Globus pallidus (tissue), 1 donor: ENCODE measurements around the gene SSTR5.

ENCODE experiments used
- DNase-seq: peaks from one replicate; pipeline ENCODE4 v3.0.0-alpha.2; 2015; ENCODE audit warnings: low spot score

The SSTR5 gene

DNA sequence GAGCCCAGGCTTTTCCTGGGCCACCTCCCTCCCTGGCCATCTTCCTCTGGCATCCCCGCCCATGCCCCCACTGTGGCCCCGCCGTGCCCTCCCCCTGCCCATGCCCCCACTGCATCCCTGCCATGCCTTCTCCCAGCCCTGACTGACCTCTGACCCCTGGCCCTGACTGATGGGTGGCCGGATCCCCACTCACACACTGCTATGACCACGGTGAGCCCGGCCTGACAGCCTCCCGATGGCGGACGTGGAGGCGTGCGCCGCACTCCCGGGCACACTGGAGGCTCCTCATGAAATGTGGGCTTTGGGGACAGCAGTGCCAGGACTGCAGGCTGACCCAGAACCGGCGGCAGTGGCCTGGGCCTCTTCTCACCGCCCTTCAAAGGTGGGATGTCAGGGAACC, 34.1 kb downstream of the SSTR5 start:
- no peak for DNase-seq

DNA sequence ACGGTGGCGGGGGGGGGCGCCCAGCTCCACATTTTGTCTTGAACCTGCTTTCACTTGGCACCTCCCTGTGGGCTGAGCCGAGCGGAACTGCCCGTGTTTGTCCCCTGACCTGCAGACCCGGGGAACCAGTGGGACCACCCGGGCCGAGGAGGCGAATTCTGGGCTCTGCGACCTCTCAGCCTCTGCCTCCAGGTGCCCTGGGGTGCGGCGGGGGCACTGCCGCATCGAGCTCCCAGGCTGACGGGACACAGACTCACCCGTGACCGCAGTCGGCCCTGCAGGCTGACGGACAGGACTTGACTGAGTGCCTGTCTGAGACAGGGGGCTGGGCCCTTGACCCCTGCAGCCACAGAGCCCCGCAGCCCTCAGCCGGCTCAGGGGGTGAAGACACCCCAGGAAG, 34.6 kb downstream of the SSTR5 start:
- no peak for DNase-seq

DNA sequence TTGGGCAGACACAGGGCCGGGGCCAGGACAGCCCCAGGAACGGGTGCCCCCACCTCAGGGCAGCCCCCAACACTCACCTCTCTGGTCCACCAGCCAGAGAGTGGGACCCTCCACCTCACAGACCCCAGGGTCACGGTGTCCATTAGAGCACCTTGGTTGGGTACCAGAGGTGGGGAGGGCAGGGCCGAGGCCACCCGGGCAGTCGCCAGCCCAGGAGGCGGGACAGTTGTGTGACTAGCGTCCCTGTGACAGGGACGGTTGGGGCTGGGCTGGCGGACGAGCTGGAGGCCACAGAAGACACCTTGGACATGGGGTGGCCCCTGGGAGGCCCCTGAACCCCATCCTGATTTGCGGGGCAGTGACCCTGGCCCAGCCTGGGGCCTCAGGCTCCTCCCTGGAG, 35.2 kb downstream of the SSTR5 start:
- no peak for DNase-seq

DNA sequence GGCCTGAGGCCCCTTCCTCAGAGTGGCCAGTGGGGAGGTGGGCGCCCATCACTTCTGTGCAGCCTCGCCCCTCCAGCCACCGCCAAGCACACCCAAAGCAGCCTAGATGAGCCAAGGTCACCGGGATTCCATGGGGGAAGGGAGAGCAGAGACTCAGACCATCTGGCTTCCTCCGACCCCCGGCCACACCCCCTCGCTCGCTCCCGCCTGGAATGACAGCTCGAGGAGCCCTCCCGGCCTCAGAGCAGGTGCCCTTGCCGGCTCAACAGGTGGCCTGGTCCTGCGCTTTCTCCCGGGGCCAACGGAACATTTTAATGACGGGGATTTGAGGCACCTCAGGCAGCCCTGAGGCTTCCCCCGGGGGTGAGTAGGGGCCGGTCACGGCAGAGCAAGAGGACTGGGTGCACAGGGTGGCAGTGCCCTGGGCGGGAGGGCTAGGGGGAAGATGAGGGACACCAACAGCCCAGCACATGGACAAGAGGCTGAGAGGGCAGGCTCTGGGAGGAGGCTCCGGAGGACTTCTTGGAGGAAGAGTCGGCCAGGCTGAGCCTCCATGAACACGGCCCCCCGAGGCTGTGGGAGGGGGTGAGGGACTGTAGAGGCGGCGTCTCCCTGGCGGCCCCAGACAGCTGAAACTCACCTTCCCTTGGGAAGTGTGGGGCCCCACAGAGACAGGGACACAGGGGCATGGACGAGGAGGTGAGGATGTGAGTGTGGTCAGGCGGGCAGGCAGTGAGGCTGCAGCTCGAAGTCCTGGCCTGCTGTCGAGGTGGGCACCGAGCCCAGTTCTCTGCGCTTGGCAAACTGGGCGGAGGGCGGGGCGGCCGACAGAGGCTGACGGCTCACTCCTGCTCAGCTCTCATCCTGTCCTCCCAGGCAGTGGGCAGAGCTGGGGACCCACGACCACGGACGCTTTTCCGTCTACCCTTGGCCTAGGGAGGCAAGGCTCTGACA, 36.0 kb downstream of the SSTR5 start:
- no peak for DNase-seq

DNA sequence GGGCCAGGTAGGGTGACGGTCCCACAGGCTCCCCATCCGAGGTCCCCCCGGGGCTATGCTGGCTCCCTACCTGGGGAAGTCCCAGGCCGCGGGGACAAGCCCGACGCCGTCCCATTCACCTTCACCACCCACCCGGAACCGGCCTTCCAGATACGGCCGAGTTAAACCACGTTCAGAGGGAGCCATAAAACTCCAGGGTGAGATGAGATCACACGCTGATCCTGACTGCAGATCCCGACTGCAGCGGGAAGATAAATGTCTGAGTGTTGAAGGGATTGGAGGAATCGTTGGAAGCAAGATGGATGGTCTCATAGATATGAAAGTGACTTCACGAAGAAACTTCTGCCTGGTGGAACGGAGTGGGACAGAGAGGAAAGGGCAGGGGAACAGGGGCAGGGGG, 37.1 kb downstream of the SSTR5 start:
- DNase-seq = no peak

DNA sequence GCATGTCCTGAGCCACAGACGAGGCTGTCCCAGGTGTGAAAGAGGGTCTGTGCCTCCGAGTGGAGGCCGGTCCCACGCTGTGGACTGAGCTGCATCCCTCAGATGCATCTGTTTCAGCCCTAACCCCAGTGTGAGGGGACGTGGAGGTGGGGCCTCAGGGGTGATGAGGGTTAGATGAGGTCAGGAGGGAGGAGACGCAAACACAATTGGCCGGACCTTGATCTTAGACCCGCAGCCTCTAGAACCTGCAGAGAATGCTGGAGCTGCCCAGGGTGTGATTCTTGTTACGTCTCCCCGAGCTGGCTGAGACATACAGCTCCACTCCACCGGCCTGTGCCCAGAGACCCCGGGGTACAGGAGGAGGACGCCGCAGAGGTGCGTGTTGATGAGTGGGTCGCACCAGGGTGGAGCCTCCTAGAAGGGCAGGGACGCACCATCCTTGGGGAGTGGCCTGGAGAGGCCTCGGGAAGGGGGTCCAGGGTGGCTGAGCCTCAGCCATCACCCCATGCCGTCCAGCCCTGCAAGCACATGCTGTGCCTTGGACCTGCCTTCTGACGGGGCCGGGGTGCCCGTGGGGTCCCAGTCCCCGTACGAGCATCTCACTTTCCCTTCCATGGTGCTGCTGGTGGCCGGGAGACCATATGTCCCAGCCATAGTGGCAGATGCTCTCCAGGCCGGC, 40.1 kb downstream of the SSTR5 start:
- DNase-seq = no peak

GRCh38 chr16:1113489-1113888, 40.9 kb downstream of the SSTR5 start:
- DNase-seq = no peak

DNA sequence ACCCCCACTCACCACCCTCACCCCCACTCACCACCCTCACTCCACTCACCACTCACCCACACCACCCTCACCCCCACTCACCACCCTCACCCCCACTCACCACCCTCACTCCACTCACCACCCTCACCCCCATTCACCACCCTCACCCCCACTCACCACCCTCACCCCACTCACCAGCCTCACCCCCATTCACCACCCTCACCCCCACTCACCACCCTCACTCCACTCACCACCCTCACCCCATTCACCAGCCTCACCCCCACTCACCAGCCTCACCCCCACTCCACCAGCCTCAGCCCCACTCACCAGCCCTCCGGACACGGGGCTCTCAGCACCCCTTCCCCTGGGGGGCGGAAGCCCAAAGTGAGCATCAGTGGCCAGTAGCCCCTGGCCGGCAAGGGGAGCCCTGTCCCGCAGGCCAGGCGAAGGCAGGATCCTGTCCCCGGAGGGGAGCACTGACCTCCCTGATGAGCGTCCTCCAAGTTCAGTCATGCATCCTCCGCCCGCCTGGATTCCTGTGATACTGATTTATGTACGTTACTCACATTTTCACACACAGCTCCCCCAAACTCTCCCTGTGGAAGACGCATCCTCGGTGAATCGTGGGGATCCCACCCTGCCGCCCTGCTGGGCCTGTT, 41.5 kb downstream of the SSTR5 start:
- no peak for DNase-seq

- DNase-seq = no peak
These were observed 44.1 kb downstream of the SSTR5 start for GRCh38 chr16:1116693-1117077.

- no peak for DNase-seq
These were observed 44.8 kb downstream of the SSTR5 start for GRCh38 chr16:1117176-1117900.

DNA sequence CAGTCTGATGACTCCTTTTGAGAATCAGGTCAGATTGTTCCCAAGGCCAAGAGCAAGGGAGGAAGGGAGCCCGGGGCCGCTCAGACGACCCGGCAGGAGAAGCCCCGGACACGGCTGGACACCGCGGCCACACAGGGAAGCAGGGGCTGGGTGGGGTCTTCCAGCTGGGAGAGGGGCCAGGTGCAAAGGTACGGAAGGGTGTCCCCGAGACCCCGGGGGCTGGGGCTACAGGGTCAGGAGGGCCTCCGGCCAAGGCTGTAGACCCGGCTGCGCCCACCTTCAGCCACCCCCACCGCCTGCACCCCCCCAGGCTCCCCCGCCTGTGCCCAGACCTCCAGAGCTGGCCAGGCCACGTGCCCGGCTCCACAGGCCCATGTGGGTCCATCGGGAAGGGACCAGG, 45.4 kb downstream of the SSTR5 start:
- no peak for DNase-seq

- DNase-seq = no peak
These were observed 46.6 kb downstream of the SSTR5 start for GRCh38 chr16:1119129-1119528.

- DNase-seq = no peak
These were observed 47.4 kb downstream of the SSTR5 start for GRCh38 chr16:1119766-1120576.

DNA sequence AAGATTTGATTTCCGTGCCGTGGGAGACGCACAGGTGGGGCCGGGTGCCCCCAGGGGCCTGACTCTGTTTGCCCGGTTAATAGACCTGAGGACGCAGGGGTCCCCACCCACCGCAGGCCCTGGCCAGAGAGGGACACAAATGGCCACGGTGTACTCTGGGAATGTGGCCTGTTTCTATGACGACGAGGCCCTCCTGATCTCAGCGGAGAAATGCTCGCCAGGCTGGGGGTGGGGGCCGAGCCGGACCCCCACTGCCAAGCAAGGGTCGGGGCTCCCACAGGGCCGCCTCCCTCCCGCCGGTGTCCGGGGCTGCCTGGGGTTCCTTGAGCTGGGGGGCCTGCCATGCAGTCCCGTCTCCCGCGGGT, 48.0 kb downstream of the SSTR5 start:
- DNase-seq = no peak

DNA sequence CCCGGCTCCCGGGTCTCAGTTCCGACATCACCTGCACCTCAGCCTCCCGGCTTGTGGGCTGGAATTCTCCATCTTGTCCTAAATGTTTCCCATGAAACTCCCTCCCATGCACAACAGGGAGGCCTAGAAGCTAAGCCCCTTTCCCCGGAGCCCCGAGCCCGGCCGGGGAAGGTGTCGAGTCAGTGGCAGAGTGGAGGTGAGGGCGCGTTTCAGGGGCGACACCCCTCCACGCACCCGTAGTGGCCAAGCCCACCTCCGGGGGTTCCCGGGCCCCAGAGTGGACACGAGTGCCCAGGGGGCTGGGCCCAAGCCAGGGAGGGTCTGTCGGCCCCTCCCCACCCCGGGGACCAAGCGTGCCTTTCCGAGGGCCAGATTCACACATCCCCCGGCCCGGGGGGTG, 48.5 kb downstream of the SSTR5 start:
- DNase-seq = no peak

GRCh38 chr16:1121601-1122397, 49.3 kb downstream of the SSTR5 start:
- no peak for DNase-seq

DNA sequence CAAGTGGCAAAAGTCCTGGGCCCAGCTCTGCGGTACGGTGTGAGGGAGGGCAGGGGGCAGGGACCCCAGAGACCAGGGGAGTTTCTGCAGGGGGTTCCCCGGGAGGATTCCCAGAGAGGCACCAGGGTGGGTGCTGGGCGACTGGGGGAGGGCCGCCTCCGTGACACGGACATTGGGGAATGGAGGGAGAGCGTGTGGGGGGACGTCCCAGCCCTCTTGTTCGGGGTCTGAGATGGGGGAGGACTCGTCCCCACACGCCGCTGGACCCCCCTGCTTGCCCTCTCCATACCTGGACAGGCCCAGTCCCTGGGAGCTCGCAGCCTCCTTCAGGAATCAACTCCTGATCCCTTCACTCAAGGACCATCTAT, 49.8 kb downstream of the SSTR5 start:
- no peak for DNase-seq

DNA sequence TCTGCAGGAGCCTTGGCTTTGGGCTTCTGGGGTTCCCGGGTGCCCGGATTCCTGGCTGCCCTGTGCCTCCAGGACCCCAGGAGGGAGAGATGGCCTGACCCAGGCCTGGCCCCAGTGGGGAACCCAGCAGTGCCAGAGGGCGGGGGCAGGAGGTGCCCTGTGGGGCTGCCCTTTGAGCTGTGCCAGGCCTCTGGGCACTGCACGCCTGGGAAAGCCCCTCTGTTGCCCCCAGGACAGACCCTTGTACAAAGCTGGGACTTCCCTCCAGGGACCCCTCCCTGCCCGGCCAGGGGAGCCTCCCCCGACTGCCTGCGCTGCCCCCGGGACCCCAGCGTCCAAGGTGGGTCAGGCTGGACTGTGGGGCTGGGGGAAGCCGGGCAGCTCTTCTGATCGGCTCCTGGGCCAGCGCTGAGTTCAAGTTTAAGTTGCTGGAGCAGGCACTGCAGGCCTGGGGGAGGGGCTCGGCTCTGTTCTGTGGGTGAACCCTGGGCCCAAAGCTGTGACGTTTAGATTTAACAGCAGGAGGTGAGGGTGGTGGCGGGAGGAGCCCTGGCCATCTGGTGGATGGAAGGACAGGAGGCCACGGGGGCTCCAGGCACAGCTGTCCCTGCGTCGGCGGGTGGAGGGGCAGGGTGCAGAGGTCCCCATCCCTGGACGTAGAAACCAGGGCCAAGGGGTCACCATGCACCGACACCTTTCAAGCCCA, 51.1 kb downstream of the SSTR5 start:
- DNase-seq = no peak

- DNase-seq = no peak
These were observed 51.7 kb downstream of the SSTR5 start for GRCh38 chr16:1124291-1124690.

DNA sequence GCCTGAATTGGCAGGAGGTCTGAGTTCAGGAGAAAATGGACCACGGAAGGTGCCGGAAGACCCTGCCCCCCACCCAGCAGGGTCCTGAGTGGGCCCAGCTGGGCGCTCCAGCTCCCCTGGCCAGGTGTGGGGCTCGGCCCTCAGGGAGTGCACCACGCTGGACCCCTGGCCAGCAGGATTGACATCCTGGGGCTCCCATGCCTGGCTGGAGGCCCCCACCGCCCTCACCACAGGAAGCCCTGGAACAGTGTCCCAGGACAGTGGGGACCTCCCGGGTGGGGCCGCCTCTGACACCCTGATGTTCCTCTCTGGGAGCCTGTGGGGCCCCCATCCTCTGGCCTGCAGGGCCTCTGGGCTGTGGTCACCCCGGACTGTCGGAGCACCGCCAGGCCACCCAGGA, 52.2 kb downstream of the SSTR5 start:
- DNase-seq = no peak
